Measurements from ENCODE around the gene NDUFS6.

DNA sequence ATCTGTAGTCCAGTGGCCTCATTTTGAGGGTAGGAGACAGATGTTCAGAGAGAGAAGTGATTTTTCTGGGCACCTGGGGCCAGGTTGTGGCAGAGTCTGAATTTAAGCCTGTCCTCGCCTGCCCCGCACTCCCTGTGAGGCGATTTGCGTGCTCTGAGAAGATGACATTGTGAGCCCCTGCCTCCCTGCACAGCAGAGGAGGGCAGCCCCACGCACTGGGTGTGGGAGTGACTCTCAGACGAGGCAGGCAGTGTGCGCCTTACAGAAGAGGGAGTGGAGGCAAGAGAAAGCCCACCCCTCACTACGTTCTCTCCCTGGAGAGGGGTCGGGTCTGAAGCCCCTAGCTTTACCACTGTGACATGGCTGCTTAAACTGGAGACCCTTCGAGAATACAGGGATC is 45.8 kb downstream of the NDUFS6 start:
- TF ChIP-seq POLR2AphosphoS5 (IDR thresholded peaks at IDR 0.05; ENCODE audit: low read depth, low read length) (no peak), POLR2A (IDR thresholded peaks at IDR 0.05; ENCODE audit: low read depth, low read length) (no peak), SPI1 (IDR thresholded peaks at IDR 0.05; ENCODE audit: low read depth, low read length) (no peak), POU2F2 (IDR thresholded peaks at IDR 0.05; ENCODE audit: low read depth, low read length) (no peak)

All from GM12891 (cell line).